ENCODE results near the gene TTLL11.
A peak's percentile ranks its signal among the peaks of the same experiment; 100 is the strongest.
"Not testable (repeated sequence)": the region's sequence is repeated elsewhere in the genome, so short reads cannot be mapped to it uniquely, and the experiment has no call there.

The TTLL11 gene

DNA sequence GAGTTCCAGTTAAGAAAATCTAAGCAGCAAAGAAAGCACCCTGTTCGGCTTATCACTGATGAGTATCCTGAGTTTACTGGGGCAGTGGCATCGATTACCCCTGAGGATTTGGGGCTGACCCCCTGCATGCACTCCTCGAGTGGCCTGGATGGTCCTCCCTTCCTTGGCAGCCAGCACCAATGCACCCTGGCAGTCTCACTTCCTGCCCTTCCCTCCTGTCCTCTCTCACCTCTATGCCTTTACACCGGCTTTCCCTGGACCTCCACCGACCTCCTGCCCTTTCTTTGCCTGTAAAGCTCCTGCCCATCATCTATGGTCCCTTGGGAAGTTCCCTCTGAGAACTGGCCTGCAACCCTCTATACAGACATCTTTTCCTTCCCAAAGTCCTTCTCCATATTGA is 97.1 kb downstream of the TTLL11 start:
- DNase-seq = no peak

DNA sequence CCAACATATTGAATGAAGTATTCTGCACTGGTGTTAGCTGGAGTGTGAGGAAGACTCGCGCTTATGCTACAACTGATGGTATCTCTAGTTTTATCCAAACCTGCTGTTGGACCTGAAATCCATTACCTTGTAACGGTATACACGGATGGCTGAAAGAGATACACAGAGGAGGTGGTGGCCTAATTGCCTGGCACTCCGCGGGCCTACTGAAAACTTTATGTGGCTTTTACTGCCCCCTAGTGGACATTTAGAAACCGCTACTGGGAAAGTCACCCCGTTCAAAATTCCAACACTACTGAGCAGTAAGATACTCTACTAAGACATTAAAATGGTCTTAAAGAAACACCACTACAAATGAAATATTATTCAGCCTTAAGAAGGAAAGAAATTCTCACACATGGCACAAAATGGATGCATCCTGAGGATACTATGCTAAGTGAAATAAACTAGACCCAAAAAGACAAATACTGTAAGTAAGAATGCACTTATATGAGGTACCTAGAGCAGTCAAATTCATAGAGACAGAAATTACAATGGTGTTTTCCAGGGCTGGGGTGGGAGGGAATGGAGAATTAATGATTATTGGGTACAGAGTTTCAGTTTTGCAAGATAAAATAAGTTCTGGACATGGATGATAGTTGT is 100.4 kb downstream of the TTLL11 start:
- peak; percentile 37 for DNase-seq

DNA sequence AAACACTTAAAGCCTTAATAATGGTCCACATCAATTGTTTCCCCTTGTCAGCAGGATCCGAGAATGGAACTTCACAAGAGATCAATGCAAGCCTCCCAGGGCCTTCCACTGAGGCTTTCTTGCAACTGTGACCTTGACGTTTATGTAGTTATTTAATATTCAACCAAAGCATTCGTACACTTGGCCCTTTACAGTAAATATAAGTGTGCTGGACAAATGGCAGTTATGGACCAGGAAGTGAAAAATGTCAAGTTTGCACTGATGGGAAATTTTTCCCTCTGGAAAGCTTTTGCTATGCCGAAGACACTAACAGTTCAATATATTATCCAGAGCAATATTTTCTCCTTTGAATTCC is 101.8 kb downstream of the TTLL11 start:
- DNase-seq = no peak

DNA sequence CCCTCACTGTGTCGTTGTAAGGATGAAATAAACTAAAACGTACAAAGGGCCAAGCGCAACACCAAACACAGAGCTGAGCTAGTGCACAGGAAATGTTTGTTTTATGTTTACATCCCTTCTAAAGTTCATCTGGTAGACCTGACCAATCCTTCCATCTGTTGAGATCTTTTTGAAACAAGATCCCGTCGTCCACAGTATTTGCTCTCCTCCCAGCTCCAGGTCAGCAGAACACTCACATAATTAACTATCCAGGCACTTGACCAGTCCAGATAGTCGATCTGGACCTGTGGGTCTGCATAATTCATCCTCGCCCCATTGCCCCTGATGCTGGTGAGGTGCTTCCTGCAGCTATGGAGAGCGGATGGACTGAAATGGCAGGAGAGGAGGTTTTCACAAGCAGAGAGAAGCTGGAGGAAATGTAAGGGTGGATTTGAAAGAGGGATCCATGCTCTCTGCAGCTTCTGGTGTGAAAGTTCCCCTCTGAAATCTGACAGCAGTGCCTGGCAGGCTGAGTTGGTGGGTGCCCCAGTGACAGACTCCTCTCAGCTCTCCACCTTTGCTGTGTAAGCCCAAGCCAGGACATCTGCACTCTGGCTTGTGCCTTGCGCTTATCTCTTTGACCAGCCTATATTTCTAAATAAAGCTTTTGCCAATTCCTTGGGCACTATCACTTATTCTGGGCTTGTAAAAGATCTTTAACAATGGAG is 102.4 kb downstream of the TTLL11 start:
- no peak for DNase-seq

DNA sequence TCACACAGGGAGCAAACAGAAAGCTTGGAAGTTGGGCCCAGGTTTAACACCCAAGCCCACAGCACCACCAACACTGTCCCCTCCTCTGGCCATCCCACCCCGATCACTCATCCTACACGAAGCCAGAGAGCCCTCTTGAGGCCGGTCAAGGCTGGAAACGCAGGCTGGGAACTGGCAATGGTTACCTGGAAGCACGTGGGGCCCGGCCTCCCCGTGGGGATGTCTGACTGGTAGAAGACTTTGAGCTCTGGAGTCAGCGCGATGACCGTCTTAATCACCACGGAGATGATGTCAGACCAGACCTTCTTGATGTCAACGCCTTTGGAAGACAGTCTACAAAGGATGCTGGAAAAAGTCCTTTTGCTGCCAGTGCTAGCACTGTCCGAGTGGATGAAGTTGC is 104.1 kb downstream of the TTLL11 start:
- no peak for DNase-seq

DNA sequence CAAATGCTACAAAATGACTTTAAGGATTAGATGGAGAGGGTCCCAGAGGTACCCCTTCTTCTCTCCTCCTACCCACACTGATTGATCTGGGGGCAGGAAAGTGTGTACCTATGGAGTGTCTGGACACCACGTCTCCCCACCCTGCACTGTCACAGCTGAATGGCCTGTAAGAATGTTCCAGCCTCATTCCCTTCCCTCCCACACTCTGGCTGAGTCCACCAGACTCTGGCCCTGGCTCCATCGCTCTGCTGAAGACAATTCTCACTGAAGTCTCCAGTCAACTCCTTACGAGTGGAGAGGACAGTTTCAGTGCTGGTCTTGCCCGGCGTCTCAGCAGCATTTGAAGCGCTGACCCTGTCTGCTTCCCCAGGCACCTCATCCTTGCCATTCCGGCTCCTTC is 105.8 kb downstream of the TTLL11 start:
- no peak for DNase-seq

DNA sequence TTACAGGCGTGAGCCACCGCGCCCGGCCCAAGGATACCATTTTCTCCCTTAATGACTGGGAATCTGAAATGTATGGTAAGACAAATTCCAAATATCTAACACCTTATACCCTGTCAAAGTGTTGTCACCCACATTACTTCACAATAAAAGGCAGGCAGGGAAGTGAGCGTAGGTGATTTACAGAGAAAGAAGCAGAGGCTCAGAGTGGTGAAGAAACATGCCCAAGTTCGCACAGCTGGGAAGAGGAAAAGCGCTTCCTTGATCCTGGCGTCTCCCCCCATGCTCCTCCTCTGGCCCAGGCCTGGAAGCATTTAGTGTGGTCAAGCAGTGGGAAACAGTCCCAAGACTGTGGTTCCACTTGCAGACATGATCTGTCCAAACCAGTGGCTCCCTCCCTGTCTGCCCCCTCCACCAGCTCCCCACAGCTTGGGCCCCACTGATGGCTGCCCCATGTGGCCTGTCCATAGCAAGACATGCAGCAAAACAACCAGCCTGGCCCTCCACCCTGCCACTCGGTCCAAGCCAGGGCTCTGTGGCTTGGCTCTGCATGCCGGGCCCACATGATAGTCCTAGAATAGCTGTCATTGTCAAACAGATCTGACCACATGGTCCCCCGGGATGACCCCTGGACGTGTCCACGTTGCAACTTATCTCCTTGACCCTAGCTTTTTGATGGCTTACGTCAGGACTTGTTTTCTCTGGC is 107.2 kb downstream of the TTLL11 start:
- DNase-seq = no peak

DNA sequence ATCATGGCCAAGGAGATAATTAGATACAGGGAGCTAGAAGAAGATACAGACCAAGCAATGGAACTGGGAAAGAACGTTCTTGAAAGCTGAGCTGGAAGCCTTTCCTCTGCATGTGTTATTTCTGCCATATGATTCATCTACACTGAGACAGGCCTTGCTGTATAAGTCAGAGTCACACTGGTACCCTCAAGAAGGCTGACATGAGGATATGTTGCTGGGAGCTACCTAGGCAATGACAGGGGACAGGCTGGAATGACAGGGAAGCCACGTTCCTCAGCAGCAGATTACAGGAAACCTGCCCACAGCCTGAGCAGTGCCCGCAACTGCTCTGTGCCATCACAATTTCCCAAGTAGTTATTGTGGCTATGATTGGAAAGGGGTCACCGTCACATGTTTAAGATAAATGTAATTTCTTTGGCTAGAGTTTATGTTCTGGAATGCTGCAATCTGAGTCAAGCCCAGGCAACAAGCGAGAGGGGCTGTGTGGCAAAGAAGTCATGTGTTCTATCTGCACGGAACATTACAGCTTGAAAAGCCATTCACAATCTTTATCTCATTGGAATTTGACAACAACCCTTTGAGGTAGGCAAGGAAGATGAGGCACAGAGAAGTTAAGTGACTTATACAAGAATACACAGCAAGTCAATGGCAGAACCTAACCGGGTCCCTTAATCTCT is 108.2 kb downstream of the TTLL11 start:
- no peak for DNase-seq

DNA sequence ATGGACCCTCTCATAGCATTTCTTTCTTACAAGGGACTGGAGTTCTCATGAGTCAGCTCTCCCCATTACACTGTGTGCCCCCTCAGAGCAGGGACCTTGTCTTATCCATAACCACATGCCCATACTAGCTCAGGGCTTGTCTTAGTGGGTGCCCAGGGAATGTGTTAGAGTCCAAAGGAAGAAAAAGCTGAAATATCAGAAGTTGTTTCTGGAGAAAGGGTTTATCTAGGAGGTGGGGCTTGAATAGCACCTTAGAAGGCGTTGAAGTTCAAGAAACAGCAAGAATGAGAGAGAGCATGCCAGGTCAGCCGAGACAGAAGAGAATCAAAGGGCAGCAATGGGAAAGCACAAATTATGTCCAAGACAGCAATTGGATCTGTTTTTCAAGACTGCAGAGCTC is 109.4 kb downstream of the TTLL11 start:
- DNase-seq = no peak

DNA sequence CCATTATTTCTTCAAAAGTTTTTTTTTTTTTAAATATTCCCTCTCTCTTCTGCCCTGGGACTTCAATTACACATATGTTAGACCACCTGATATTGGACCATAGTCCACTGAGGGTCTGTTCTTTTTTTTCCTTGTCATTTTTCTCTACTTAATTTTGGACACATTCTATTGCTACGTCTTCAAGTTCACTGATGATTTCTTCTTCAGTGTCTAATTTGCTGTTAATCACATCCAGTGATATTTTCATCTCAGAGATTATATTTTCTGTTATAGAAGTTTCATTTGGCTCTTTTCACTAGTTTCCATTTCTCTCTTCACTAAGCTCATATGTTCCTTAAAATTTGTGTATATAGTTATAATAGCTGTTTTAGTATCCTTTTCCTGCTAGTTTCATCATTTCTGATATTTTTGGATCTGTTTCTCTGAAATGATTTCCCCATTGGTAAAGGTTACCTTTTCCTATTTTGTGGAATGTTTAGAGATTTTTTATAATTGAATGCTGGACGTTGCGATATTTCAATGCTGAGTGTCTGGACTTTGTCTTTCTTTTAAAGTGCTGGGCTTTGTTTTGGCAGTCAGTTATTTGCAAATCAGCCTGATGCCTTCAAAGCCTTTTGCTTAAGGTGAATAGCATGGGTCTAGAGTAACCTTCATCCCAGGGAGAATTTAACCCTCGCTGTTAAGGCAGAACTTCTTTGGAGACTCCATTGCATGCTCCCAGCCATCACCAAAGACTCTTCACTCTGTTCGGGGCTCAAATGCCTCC is 111.8 kb downstream of the TTLL11 start:
- DNase-seq = no peak

DNA sequence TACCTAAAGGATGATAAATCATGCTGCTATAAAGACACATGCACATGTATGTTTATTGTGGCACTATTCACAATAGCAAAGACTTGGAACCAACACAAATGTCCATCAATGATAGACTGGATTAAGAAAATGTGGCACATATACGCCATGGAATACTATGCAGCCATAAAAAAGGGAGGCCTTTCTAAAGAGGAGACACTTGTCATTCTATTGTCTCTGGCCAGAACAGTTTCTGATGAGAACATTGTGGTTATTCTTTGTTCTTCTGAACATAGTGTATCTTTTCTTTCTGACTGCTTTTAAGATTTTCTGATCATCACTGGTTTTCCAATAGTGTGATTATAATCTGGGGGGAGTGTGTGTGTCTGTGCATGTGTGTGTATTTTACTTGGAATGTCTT is 112.4 kb downstream of the TTLL11 start:
- DNase-seq = not testable (repeated sequence)

DNA sequence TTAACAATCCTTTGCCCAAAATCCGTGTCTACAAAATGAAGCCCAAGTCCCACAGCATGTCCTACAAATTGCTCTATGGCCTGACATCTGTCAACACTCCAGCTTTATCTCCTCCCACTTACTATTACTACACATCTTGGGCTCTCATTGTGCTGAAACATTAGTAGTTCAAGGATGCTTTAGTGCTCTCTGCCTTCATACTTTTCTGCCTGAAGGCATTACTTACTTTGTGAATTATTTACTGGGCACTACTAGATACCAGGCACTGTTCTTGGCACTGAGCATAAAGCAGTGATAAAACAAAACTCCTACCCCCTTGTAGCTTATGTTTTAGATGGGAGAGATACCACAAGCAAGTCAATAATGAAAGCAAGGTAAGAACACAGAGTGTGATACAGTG is 113.4 kb downstream of the TTLL11 start:
- no peak for DNase-seq

DNA sequence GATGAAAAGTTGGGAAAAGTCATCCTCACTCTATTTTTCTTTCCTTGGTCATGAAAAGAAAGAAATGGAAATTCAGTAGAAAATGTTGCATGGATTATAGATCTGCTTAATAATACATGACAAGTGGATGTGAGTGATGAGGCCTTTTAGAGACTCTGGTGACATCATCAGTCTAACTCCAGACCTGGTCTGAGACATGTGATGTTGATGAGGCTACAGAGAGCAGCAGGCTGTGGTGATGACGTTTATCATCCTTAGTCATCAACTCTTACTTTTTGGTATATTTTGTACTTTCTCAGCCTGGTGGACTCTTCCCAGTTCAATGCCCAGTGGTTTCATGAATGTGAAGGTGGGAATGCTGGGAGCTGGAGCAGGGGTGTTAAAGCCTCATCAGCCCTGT is 116.4 kb downstream of the TTLL11 start:
- DNase-seq = no peak

DNA sequence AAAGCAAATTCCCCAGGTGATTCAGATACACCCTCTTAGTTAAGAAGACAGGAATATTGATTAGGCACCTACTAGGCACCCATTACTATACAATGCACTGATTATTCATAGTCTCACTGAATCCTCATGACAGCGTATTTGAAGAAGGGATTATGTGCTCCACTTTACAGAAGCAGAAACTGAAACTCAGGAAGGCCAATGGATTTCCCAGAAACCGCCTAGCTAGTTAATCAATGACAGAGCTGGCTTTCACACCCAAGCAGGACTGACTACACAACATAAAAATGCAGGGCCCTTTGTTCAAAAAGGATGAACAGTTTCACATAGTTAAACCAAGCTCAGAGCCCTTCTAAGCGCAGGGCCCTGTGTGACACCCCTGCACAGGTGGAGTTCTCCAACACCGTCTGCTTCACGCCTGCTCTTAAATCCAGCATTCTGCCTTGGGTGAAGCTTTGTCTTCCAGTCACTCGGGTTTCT is 117.3 kb downstream of the TTLL11 start:
- DNase-seq = no peak

DNA sequence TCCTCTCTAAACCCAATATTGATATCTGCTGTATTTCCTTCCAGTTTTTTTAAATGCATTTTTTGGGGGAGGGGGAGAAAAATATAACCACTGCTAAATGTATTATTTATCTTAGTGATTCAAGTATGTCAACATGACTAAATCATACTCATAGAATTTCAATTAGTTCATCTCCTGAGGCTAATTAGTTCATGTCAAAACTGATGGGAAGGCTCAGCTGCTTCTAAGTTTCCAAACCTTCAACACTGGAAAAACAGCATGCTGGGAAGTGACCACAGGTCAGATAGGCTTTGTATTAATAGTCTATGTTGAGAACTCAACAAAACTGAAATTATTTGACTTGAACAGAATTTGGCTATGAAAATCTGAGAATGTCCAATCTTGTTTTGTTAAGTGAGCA is 118.7 kb downstream of the TTLL11 start:
- no peak for DNase-seq

DNA sequence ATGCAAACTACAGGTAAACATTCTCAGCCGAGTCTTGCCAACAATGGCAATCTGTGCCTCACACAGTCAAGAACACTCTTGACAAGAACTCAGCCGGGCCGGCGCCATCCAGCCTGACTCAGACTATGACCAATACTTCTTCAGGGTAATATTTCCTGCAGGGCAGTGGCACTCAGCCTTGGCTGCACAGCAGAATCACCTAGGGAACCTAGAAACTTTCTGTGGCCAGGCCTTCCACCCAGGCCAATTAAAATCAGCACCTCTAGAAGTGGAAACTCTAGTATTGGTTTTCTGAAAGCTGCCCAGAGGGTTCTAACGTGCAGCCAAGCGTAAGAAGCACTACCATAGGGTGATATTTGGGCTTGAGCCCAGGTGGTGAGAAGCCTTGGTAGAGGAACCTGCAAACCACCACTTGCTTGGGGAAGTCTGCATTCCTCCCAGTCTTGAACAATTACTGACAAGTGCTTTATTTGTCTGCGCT is 120.6 kb downstream of the TTLL11 start:
- DNase-seq = no peak

DNA sequence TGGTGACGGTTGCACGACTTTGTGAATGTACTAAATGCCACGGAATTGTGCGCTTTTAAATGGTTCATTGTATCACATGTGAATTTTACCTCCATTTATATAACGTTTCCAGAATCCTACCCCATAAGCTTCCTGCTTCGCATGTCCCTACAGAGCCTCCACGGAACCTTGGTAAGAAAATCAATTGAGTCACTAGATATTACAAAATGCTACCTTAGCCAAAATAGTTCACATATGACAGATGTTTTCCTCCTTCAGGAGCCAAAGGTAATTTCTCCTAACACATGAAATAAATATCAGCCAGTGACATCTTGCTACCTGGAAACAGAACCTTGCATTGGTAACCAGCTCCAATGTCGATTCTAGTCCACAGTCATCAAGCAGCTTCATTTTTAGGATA is 125.1 kb downstream of the TTLL11 start:
- DNase-seq = no peak

DNA sequence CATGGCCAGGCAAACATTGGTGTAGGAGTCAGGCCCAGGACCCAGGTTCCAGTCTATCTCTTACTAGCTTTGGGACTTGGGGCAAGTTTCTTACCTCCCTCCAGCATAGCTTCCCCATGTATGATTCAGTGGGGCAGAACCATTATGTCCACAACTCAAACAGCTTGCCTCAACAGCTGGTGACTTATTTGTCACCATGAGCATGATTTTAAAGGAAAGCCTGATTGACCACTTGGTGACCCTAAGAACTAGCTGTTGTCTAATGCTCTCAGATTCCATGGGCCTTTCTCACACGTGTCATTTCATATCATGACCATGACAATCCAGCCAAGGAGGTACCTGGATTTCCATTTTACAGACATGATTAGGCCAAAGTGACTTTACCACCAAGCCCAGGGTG is 126.4 kb downstream of the TTLL11 start:
- no peak for DNase-seq

DNA sequence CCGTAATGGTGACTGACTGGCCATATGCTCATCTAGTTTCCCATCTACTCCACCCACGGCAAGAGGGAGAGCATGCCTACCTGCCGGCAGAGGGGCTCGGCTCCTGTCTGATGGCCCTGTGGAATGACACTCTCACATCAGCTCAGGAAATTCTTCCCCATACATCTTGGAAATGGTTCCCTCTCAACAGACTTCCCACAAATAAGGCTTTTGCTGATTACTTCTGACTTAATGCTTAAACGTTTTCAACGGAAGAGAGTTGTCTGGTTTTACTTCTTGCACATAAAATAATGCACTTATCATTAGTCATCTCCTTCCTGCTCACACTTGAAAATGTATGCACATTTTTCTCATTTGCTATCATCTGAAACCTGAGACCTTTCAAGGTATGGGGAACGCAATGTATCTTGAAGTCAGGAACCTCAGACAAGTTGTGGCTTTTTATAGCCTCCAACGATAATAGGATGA is 129.5 kb downstream of the TTLL11 start:
- DNase-seq = no peak

DNA sequence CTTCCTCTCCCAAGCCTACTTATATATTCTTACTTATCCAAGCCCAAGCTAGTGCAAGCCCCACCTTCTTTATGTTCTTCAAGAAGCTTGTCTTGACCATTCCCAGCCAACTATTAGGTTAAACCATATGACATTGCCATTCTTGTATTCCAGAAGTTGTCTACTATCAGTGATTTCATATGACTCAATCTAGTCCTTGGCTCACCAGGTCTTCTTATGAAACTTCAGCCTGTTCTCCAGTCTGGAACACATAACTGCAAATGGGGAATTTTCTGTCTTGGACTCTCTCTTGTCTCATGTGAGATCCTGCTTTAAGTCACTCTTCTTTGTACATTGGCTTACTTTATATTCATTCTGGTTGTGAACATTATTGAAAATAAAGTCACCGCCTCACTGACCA is 130.7 kb downstream of the TTLL11 start:
- no peak for DNase-seq

DNA sequence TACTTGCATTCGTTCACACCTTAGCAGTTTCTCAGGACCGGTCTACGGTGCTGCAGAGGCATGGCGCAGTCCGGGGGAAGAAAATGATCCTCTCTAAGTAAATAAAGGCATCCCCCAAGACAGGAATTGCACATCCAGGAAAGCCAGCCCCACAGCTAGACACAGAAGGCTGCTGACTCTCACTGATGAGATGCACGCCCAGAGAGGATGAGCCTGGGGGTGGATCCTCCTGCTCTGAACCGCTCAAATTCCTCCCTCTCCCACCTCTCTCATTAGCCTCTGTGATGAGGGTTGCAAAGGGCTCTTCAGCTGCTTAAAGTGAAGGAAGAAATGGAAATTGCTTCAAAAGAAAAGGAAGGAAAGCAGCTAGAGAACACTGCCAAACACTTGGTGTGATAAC is 132.4 kb downstream of the TTLL11 start:
- no peak for DNase-seq

DNA sequence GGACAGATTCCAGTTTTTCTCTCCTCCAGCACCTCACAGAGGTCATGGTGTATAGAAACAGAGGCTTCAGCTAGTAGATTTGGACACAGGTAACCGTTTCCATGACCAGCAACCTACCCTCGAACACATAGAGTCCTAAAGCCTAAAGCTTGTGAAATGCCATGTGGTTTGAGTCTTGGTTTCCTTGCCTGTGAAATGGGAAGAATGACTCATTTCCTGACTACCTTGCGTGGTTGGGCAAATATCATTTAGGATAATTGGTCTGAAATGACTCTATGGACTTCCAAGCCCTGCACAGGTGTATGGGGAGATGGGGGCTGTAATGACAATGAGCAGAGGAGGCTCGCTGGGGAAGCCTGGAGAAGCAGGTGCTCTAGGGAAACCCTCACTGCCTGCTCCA is 134.6 kb downstream of the TTLL11 start:
- DNase-seq = no peak

DNA sequence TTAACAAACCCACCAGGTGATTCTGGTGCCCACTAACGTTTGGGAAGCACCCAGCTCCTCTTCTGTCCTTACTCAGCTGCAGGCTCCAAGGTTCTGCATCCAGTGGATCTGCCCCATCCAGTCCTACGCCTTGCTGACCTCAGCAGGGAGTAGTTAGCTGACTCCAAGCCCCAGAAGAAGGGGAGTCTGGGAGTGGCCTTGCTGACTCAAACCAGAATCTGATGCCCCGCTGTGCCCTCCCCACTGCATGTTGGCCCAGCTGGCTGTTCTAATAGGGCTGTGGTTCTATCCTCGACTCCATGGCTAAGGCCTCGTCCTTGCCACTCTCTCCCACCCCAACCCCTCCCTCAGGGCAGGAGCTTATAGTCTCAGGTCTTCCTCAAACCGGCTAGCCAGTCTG is 136.3 kb downstream of the TTLL11 start:
- DNase-seq = no peak

Measured in CD4-positive, alpha-beta T cell treated with Interleukin-6 for 4 hours (primary cell).